Cardiac fibroblast (primary cell): Measurements from ENCODE around the gene AGXT2.

ENCODE experiments used
- DNase-seq, 2 donors: peaks; one replicate each; pipeline versions ENCODE4 v3.0.0 to v3.0.0-alpha.2; 2010; ENCODE audit warnings: low read depth in 2 of 2
- H3K4me3 ChIP-seq, 2 donors: replicated peaks in 1 of 2; 1 replicate in 1 of 2; 2 replicates in 1 of 2; pipeline ENCODE4 v1.5.1; 2011; ENCODE audit warnings: low read depth in 2 of 2, low read length in 2 of 2, mild to moderate bottlenecking in 2 of 2, moderate library complexity in 1 of 2
- CTCF ChIP-seq: IDR thresholded peaks from one replicate; pipeline ENCODE4 v1.5.1; 2011; ENCODE audit warnings: low read depth, mild to moderate bottlenecking, low read length, inconsistent platforms

The AGXT2 gene

GRCh38 chr5:35073160-35073559 lies 25.4 kb upstream of the AGXT2 start:
- no peak overlapping the region for H3K4me3 ChIP-seq
- no peak for TF ChIP-seq CTCF
- DNase-seq = no peak

DNA sequence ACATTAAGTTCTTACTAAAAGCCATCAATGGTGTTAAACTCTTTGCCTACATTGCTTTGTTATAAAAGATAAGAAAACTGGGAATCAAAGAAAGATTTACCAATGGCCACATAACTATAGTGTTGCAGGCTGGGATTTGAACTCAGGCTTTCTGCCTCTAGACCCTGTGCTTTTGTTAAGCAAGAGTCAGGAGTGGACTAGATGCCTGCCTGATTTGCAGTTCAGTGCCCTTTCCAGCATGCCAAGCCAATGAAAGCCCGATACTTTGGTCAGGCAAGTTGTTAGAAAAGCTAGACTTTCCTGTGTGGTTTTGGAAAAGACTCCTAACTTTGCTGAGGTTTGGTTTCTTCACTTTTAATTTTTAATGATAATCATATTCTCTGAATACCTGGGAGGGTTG lies 21.4 kb upstream of the AGXT2 start:
- no peak overlapping the region for H3K4me3 ChIP-seq
- no peak for TF ChIP-seq CTCF
- DNase-seq = no peak

GRCh38 chr5:35067985-35068384 lies 20.2 kb upstream of the AGXT2 start:
- no peak for TF ChIP-seq CTCF
- no peak overlapping the region for H3K4me3 ChIP-seq
- DNase-seq = no peak

DNA sequence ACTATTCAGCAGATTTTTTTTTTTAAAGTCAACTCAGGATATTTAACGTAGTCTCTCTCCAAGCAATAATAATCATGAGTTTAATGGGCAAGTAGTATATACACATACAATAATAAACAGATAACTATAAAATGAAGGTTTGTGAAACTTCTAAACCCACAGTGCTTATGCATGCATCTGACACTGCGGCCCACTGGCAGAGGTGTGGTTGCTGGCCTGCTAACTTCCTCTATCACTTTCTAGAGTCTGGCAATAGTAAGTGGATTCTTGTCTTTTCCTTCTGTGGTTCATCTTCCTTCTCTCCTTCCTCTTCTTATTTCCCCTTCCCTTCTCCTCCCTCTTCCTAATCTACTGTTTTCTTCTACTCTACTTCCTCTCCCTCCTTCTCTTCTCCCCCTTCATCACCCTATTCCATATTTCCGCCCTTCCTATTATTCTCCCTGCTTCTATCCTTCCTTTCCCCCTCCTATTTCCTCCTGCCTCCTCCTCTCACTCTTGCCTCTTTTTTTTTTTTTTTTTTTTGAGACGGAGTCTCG lies 18.6 kb upstream of the AGXT2 start:
- H3K4me3 ChIP-seq = no peak overlapping the region
- TF ChIP-seq CTCF = no peak
- DNase-seq = no peak

DNA sequence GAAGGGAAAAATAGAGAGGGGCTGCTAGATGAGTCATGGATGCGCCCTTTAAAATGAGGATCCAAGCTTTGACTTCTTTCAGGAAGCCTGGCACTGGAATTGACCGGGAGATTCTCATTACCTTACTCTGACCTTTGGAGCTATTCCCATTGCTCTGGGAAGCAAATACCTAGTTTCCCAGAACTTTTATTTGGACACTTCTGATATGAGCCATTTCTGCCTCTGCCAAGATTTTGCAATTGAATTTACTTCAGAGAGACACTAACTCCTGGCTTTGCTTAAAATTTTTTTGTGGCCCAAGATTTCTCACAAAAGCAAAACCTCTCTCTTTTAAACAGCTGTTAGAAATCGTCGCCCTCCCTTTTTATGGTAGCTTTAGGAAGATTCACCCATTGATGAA lies 15.7 kb upstream of the AGXT2 start:
- peak in 1 of 2 donors; percentile 11 for DNase-seq
- no peak for TF ChIP-seq CTCF
- H3K4me3 ChIP-seq = no peak overlapping the region

DNA sequence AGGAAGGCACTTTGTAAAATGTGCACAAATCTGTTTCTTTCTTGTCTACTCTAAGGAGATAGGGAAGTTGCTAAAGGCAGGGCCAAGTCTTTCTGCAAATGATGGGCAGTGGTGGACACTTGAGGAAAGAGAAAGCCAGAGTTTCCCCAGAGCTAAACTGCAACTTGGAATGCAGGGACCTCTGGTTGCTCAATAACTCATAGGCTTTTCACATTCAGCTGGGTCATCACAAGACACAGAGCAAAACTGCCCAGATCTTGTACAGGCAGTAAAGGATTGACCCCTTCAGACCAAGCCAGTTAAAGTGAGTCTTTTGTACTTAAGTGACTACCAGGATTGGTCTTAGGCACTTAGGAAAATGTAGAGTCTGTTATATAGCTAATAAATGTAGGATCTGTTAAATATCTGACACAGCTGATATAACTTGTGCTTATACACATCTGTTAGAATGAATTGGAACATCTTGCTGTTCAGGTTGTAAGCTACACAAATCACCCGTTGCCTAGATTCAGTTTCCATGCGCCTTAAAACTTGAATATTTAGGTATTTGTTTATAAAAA lies 13.5 kb upstream of the AGXT2 start:
- H3K4me3 ChIP-seq = no peak overlapping the region
- no peak for TF ChIP-seq CTCF
- DNase-seq = peak; percentile 23 to 50

GRCh38 chr5:35060236-35060635 lies 12.5 kb upstream of the AGXT2 start:
- no peak for DNase-seq
- no peak for TF ChIP-seq CTCF

More at GRCh38 chr5:35060236-35060635, 12.5 kb upstream of the AGXT2 start:
- no peak overlapping the region for H3K4me3 ChIP-seq
